GM10266 (cell line): ENCODE data around the gene BANP.
"Not testable (repeated sequence)": the region's sequence is repeated elsewhere in the genome, so short reads cannot be mapped to it uniquely, and the experiment has no call there.

ENCODE experiments used
- DNase-seq: peaks from one replicate; pipeline ENCODE4 v3.0.0; 2012; ENCODE audit errors: extremely low spot score
- TF ChIP-seq, protein P1 (sequence below): IDR thresholded peaks from 2 replicates; pipeline ENCODE4 v1.5.1; 2012; ENCODE audit warnings: mild to moderate bottlenecking, low read depth; ENCODE audit not compliant: control insufficient read depth, insufficient read depth; ENCODE audit errors: missing control alignments

Gene BANP

DNA sequence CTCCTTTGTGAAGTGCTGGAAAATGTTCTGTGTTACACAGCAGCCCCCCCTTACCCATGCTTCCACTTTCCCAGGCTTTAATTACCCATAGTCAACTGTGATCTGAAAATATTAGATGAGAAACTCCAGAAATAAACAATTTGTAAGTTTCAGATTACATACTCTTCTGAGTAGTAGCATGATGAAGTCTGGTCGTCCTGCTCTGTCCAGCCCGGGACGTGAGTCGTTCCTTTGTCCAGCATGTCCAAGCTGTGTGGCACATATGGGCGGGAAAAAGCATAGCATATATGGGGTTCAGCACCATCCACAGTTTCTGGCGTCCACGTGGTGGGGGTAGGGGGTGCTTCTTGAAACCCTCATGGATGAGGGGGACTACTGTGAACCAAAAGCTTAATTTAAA lies 83.5 kb downstream of the BANP start:
- TF ChIP-seq, protein P1, sequence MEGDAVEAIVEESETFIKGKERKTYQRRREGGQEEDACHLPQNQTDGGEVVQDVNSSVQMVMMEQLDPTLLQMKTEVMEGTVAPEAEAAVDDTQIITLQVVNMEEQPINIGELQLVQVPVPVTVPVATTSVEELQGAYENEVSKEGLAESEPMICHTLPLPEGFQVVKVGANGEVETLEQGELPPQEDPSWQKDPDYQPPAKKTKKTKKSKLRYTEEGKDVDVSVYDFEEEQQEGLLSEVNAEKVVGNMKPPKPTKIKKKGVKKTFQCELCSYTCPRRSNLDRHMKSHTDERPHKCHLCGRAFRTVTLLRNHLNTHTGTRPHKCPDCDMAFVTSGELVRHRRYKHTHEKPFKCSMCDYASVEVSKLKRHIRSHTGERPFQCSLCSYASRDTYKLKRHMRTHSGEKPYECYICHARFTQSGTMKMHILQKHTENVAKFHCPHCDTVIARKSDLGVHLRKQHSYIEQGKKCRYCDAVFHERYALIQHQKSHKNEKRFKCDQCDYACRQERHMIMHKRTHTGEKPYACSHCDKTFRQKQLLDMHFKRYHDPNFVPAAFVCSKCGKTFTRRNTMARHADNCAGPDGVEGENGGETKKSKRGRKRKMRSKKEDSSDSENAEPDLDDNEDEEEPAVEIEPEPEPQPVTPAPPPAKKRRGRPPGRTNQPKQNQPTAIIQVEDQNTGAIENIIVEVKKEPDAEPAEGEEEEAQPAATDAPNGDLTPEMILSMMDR: no peak
- DNase-seq: no peak

DNA sequence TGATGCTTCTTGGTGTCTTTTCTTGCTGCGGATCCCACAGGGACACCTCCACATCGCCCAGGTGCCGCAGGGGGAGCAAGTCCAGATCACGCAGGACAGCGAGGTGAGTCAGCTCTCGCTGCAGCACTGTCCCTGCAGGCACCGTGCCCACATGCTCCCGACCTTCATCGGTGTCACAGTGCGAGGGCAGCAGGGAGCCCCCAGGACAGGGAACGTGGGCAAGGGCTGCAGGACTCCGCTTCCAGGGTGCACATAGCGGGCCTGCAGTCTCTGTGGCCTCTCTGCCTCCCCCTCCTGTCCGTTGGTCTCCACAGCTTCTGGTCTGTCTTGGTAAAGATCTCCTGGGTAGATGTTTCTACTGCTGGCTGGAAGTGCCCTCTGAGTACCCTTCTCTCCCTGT lies 84.1 kb downstream of the BANP start:
- DNase-seq: no peak
- TF ChIP-seq, protein P1: no peak

DNA sequence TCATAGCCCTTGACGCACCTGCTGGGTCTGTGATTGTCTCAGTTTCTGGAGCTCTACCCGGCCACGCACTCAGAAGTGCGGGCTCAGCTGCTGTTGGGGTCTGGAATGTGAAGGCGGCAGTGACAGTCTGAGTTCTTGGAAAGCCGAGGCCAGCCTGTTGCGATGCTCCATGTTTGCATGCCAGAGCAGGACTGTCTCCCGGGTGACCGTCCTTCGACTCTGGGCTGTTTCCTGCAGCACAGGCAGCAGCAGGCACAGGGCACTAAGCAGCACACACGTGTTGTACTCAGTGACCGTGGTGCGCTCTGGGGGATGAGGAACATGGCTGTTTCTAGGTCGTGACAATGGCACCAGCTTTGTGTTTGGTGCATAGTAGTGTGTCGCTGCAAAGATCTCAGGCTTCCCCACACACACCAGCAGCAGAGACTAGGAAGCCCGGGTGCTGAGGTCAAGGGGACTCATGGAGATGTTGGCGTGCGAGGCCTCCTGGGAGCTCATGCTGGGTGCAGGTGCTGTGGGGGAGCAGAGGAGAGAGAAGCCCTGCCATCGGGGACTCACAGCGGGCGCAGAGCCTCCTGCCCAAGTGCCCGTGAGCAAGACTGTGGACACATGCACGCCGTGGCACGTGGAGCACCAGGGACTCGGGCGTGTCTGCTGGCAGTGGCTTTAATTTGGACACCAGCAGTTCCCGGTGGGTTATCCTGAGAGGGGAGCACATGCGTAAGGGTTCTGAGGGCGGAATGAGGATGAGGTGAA lies 84.8 kb downstream of the BANP start:
- DNase-seq: not testable (repeated sequence)

DNA sequence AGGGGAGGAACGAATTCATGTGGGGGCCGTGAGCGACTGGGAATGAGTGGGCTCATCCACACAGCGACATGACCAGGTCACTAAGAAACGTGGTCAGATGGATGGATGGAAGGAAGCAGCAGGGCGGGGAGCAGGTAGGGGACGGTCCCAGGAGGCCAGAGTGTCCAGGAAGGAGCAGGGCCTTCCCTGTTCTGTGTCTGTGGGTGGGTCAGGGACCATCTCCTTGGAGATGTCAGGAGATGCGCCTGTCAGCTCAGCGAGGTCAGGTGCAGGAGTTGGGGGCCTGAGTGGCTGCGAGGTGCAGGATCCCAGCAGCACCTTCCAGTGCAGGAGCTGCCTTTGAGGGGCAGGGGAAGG lies 85.4 kb downstream of the BANP start:
- DNase-seq: not testable (repeated sequence)

DNA sequence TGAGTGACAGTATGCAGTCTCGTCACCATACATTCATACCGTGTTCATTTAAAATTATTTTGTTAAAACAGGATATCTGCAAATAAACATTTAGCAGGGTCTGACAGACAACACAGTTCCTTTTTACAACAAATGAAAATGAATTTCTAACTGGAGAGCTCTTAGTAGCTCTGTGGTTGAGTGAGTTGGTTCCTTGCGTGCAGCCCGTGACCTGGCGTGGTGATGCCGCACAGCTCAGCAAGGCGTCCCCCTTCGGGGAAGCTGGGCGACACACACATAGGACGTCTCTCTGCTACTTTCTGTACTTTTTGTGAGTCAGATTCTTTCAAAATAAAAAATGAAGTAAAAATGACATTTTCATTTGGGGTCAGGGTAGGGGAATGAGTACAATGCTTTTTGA lies 86.1 kb downstream of the BANP start:
- not testable (repeated sequence) for DNase-seq

DNA sequence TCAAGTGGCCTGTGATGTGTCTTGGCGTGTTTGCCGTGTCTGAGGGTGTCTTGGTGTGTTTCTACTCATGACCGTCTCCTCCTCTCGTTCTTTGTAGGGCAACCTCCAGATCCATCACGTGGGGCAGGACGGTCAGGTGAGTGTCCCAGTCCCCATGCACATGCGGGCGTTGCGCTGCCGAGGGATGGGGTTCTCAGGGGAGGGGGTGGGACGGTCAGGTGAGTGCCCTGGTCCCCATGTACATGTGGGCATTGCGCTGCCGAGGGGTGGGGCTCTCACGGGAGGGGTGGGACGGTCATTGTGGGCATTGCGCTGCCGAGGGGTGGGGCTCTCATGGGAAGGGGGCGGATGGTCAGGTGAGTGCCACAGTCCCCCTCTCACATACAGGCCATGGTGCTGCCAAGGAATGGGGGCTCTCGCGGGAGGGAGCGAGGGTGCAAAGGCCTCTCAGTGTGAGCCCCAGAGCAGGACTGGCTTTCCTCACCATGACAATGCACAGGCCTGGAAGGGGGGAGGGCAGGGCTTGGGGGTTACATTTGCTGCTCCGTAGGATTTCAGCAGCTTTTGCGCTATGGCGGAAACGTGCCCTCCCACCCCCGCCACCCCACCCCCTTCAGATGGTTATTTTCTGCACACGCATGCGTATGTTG lies 86.8 kb downstream of the BANP start:
- DNase-seq: not testable (repeated sequence)

DNA sequence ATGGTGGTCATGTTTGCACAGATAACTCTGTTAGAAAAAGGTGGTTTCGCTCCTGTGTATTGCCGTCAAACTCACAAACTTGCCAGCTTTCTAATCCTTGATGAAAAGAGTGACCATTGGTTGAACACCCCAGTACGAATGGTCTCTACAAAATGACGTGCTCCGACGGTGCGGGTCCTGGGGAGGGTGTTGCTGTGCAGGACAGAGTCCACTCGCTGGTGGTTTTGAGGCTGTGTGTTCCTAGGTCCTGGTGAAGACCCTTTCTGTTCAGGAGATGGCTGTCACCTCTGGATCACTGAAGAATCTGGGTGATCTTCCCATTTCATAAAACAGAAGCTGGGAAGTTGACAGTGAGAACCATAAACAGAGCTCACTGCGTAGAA lies 87.3 kb downstream of the BANP start:
- DNase-seq: not testable (repeated sequence)

DNA sequence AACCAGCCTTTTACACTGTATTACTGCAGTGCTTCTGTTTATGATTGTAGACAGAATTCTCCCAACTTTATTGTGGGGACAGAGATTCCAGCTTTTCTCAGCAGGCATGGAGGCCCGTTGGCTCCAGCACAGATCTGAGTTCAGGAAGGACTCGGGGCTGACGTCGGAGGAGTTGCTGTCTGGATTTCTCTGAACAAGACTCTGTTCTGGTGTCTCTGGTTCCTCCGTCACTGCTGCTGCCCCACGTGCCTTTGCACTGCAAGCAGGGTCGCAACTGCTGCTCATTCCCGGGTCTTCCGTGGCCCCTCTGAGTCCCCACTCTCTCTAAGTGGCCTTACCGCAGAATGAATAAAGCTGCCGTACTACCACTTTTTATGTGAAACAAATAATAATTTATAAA lies 88.4 kb downstream of the BANP start:
- DNase-seq: no peak
- TF ChIP-seq, protein P1: no peak

DNA sequence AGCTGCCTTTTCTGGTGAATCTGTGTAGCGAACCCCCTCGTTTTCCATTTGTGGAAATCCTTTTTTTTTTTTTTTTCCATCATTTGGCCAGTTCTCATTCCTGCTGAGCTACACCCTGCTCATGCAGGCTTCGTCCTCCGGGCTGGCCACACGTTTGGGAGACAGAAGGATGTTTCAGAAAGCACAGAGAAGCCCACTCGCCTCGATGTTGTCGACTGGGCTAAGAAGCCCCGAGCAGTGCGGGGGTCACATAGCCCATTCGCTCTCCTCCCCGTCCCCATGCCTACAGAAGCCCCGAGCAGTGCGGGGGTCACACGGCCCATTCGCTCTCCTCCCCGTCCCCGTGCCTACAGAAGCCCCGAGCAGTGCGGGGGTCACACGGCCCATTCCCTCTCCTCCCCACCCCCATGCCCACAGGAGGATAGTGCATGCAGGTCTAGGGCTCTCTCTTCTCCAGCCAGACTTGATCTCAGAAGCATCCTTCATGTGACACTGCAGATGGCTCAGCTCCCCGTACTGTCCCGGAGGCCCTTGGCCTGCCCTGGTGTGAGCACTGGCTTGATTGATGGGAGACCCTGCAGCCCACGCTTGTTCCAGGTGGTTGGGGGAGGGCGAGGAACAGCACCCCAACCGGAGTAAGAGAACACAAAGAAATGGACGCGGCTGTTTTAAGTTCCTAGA lies 89.1 kb downstream of the BANP start:
- not testable (repeated sequence) for DNase-seq

DNA sequence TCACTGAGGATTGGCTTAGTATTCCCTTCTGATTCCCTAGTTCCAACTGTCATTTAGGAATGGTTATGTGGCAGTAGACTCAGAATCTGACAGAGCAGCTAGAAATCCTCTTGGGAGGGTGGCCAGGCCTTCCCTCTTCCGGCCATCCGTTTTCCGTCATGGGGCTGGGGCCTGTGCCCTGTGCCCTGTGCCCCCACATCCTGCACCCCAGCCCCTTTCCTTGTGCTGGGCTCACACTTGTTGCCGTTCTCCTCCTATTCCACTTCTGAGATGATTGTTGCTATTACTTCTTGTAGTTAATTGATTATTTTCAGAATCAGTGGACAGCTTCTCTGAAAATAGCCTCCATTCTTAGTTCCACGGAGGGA lies 89.6 kb downstream of the BANP start:
- DNase-seq: not testable (repeated sequence)

DNA sequence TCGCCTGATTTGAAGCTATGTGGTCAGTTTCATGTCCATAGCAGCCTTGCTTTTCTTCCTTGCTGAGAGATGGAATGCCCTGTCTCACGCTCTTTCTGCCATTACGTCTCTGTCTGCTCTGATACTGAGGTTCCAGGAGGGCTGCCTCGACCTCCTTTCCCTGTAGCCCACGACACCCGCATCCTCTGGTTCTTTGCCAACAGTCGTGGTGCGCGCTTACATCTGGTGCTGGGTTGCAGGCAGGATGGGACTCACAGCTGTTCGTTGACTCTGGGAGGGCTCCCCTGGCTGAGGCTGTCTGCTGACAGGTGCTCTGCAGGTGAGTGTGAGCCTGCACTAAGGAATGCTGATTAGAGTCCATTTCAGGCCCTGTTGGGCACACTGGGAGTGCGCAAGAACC lies 90.3 kb downstream of the BANP start:
- DNase-seq: not testable (repeated sequence)

DNA sequence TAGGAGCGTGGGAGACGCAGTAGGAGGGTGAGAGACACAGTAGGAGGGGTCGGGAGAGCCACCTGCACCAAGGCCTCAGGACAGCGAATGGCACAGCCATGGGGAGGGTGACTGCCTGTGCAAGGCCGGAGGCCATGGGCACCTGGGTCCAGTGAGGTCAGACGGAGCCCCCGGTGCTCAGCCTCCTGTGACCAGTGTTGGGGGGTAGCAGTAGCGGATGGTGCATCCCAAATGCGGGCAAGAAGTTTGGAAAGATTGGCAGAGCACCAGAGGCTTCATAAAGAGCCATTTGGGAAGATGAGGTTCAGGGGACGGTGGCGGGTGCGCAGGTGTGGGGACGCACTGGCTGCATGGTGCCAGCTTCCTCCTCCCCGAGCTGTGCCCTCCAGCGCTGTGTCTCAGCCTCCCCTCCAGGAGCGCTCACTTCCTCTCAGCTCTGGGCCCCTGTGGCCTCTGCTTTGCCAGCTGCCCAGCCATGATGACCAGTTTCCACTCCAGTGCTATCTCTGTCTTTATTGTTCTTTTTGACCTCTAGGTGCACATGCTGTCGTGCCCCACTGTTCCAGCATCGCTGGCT lies 90.8 kb downstream of the BANP start:
- not testable (repeated sequence) for DNase-seq

DNA sequence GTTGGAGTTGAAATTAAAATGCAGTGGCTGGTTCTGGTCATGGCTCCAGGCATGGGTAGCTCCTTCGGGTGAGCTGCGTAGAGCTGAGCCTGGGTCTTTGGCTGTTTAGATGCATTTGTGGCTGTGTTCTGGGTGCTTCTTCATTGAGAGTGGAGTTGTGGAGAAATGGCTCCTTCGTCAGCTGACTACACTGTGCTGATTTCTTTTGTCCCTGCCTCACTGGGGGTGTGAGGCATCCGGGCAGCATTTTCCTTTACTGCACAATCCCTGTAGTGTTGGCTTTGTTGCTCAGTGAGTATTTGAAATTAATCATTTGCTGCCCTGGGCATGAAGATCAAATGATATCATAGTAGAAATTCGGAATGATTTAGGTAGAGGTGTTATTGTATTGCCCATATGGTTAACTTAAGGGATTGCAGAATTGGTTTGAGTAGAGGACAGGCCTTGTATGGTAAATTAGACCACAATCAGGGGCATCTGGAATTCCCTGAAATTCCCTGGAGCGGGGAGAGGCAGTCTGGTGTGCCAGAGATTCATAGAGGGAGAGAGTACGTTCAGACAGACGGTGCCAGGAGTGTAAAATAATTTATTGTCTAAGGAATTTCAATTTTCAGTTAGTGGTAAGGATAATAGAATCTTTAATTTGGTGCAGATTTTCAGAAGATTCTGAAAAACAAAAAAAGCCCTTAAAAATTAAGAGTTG lies 92.1 kb downstream of the BANP start:
- not testable (repeated sequence) for DNase-seq

DNA sequence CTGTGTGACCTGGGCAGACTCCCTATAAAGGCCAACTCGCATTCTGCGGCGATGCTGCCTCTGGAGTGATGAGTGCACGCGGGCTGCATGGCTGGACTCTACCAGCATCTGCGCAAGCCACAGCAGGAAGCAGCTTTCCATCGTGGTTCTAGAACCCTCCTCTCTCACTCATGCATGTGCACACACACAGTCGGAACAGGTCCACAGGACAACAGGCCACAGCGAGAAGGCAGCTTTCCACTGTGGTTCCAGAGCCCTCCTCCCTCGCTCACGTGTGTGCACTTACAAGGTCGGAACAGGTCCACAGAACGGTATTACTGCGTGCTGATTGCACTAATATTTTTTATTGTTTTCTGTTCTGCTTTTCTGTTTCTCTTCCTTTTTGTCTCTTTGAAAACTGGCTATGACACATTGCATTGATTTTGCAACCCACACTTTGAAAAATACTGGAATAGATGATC lies 92.9 kb downstream of the BANP start:
- peak; percentile 45 for DNase-seq

DNA sequence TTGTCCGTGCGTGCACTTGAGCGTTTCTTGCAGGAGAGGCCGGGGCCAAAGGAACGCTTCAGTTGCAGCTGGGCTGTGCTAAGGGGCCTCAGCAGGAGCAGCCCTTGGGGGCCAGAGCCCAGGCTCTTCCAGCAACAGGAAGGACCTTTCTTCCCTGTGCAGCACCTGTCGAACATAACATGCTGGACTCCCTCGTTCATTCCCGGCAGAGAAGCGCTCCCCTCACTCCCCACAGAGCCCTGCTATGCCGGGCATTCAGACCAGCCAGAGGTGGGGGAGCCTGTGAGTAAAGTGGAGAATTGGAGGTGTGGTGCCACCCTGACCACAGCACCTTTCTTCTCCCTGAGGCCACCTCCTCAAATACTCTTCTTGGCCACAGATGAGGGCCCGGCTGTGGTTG lies 94.1 kb downstream of the BANP start:
- DNase-seq: not testable (repeated sequence)
